NCI-H128 (cell line): ENCODE results near the gene CLIC5.
"Not testable (repeated sequence)": the region's sequence is repeated elsewhere in the genome, so short reads cannot be mapped to it uniquely, and the experiment has no call there.

Experiments
- DNase-seq: peaks from one replicate; lab custom pipeline; 2025; ENCODE audit not compliant: unreplicated experiment; lab: John Stamatoyannopoulos, UW

Gene CLIC5

DNA sequence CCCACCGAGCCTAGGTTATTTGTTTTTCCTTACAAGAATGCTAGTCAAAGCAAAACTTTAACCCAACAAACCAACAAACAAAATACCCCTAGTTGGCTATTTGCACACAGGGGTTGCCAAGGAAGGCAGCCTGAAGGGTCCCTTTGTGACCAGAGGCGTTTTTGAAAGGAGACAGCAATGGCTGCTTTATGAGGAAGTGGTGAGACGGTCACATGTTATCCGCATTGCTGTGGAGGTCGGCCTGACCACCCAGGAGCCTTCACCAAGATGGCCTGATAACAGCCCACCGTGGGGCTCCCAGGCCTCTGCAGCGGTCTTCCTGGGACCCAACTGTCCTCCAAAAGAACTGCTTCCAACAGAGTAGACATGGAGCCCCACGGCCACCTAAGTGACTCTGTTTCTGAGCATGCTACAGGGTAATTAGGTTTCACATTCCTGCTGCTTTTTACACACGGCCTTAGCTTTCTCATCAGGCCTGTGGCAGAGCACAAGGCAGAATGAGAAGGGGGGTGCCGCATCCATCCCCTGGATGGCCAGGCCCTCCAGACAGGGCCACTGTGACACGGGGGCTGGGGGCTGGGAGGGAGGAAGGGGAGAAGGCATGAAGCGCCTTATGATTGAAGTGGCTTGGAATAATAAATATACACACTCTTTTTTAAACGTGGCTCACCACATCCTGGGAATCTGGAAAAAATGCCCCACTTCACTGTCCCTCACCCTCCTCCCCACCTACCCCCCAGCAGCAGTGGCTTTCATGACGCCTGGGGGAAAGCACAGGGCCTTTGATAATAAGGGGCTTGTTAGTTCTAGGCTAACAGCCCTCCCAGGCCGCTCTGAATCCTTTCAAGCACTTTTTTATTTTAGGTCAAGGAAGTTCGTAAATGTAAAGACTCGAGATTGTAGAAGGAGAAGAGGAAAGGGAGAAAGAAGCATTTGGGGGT, 86.0 kb downstream of the CLIC5 start:
- no peak for DNase-seq

GRCh38 chr6:45928721-45929305, 86.8 kb downstream of the CLIC5 start:
- DNase-seq = no peak

- DNase-seq = no peak
These were observed 88.0 kb downstream of the CLIC5 start for GRCh38 chr6:45927421-45928320.

- not testable (repeated sequence) for DNase-seq
These were observed 89.2 kb downstream of the CLIC5 start for GRCh38 chr6:45926423-45926822.

- no peak for DNase-seq
These were observed 90.8 kb downstream of the CLIC5 start for GRCh38 chr6:45924763-45925342.

DNA sequence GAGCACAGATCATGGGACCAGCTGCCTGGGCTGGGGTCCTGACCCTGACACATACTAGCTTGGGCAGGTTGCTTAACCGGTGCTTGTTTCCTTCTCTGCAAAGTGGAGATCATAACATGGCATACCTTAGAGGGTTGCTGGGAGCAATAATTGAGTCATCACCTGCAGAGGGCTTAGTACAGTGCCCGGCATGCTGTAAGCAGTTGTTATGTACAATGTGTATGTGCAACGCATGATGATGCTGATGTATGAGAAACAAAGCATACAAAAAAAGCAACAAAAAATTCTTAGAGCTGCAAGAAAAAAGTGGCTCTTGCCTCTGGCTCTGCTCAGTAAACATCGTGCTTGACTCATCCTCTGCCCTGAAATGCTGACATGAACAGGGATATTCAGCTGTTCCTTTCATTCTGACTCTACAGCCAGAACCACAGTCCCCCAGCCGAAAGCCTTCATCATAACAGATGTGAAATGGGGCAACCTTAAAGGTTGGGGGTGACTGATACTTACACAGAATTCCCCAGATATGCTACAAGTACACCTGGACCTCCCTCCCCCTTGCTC, 91.7 kb downstream of the CLIC5 start:
- DNase-seq = no peak

GRCh38 chr6:45922728-45923351, 92.8 kb downstream of the CLIC5 start:
- DNase-seq = no peak

DNA sequence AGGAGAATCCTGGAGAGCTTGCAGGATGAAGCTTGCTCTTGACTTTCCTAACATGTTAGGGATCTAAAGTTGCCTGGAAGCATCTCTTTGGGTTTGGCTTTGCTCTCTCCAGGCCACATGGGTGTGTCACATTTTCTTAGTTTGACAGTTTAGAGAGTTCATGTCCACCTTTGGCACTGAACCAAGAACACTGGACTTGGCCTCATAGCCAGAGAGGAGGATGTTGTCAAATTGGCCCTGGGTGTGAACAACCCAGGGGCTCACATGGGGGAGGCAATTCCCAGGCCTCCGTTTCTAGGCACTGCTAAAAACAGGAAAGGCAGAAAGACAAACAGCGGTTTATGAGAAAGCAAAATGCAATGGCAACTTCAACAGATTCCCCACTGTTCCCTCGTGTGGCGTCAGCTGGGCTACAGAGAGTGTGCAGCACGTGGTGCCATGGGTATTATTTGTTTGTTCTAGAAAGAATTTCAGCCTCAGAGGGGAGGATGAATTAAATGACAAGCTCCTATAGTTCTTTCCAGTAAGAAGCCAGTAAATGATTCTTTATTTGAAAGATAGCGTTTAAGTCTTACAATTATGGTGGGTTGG, 93.9 kb downstream of the CLIC5 start:
- DNase-seq = no peak

DNA sequence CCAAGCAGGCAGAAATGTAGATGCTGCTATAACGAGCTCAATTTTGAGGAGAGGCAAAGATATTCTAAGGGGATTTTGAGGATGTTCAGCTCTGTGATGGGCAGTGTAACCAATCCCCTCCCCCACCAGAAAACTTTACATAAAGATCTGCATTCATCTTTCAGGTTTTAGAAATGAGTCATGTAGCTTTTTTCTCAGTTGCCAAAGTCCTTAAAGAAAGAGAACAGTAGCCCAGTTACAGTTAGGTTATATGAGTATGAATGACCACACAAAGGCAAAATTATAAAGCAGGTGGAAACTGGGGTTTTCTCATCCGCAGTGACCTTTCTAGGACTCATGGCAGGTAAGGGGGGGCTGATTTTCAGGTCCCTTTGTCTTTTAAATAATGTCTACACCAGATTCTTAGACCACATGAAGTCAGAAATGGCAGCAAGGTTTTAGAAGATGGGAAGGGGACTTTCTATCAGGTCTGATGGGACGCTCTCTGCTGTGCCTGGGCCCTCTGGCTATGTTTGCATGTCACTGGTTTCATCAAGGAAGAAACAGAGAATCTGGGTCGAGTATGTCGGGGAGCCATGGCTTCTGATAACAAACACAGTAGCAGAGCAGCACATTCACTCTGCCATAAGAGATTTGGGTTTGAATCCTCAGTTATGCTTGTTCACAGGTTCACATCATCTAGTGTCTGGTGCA, 94.7 kb downstream of the CLIC5 start:
- no peak for DNase-seq

DNA sequence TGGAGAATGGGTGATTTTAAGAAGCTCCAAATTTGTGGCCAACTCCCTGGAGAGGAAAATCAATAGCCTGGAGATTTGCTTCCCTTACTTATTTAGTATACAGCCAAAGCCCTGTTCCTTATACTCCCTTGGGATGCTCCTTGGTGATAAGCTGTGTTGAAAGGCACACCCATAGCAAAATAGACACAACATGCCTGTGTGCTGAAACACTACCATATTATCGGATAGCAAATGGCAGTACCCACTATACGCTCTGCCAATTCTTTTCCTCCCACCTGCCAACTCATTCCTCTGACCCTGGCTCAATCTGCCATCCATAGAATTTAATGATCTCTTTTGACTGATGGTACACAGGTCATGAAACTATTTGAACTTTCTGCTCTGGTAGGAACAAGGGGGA, 98.2 kb downstream of the CLIC5 start:
- DNase-seq = no peak

- DNase-seq = no peak
These were observed 99.0 kb downstream of the CLIC5 start for GRCh38 chr6:45916692-45917091.

DNA sequence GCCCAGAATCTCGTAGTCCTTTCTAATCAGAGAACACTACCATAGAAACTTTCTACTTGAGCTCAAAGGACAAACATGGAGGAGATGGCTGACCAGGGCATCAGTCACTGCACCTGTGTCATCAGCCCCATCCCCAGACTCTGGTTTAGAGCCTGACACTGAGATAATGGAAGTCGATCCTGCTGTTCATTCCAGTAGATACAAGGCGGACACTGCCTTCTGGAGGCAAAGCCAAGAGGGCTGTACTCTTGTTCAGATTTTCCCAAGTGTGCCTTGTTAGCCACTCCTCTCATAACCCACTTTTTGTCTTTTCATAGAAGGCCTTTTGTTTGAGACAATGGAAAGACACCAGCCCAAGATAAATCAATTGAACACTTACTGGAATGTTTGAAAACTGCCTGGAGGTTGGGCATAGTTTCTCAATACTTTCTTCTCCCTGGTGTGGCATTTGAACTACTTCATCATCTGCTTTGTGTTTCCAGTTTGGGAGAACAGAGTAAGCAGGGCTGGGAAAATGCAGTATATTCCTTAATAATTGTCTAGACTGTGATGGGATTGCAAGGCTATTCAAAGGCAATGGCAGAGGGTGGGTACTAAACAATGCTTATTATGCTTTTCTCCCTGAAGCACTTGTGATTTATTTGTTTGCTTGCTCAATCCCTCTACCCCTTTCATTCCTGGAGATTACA, 99.7 kb downstream of the CLIC5 start:
- DNase-seq = no peak

DNA sequence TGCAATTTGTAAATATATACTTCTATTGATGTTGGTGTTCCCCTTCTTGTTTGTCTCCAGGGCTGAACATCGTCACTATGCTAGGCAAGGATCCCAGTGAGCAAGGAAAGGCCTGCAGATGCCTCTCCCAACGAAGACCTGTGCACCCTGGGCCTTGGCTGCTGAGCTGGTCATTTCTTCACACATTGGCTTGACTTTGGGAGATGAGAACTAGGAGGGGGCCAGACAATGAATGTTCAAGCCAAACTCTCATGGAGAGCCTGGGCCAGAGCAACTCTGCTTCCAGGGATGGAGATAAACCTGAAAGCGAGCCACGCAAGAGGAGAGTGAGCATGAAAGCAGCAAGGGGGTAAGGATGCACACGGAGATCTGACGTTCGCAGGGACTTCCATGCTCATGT, 104.0 kb downstream of the CLIC5 start:
- DNase-seq = no peak

DNA sequence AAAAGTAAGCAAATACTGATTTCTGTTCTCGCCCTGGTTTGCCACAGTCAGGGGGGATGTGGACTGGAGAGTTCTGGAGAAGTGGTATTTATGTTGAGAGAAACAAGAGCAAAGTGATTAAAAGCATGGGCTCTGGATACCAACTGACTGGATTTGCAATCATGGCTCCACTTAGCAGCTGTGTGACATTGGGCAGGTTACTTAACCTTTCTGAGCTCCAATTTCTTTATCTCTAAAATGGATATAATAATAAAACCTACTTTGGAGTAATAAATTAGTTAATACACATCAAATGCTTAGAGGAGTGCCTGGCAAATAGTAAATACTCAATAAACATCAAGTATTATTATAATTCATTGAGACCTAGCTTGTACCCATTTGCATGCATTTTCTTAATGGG, 111.7 kb downstream of the CLIC5 start:
- DNase-seq = no peak

GRCh38 chr6:45902984-45903383, 112.7 kb downstream of the CLIC5 start:
- no peak for DNase-seq

- DNase-seq = no peak
These were observed 113.7 kb downstream of the CLIC5 start for GRCh38 chr6:45901767-45902650.

- no peak for DNase-seq
These were observed 114.6 kb downstream of the CLIC5 start for GRCh38 chr6:45900808-45901752.
